Thyroid gland (tissue), 4 donors: ENCODE measurements around the gene IGSF9B. TPM values are rescaled to one million over a fixed set of nuclear protein-coding genes. Genes with fewer than 3 reads are reported as not detected.

Experiments used
- DNase-seq, 2 donors: peaks; one replicate each; pipeline ENCODE4 v3.0.0-alpha.2; 2019
- H3K27ac ChIP-seq, 3 donors: fragments of 200-600 bp; sonication (generic); 1 replicate in 2 of 3; 2 replicates in 1 of 3; pipeline ENCODE4 v1.5.1; 2016 to 2019; ENCODE audit warnings: mild to moderate bottlenecking in 1 of 3, moderate library complexity in 1 of 3
- H3K27me3 ChIP-seq: fragments of 200-600 bp; sonication (generic); one replicate; pipeline ENCODE4 v1.5.1; 2019
- H3K36me3 ChIP-seq, 2 donors: fragments of 200-600 bp; sonication (generic); one replicate each; pipeline ENCODE4 v1.5.1; 2016 to 2019
- H3K4me1 ChIP-seq, 2 donors: fragments of 200-600 bp; sonication (generic); one replicate each; pipeline ENCODE4 v1.5.1; 2017 to 2019
- H3K4me3 ChIP-seq, 3 donors: fragments of 200-600 bp; sonication (generic); replicated peaks in 1 of 3; 1 replicate in 2 of 3; 2 replicates in 1 of 3; pipeline ENCODE4 v1.5.1; 2016; ENCODE audit warnings: mild to moderate bottlenecking in 1 of 3
- H3K9me3 ChIP-seq: fragments of 200-600 bp; sonication (generic); one replicate; pipeline ENCODE4 v1.5.1; 2017
- POLR2A ChIP-seq, 2 donors: fragments of 450-650 bp; IDR thresholded peaks; one replicate each; pipeline ENCODE4 v1.6.1; 2017; ENCODE audit warnings: antibody characterized with exemption in 2 of 2, mild to moderate bottlenecking in 2 of 2, moderate library complexity in 1 of 2
- WGBS, 2 donors: methylation state at CpG; one replicate each; pipeline ENCODE4 v1.1.5; 2017; 5-methylcytosine and 5-hydroxymethylcytosine counted together
- intact Hi-C: fragments of 100-400 bp; cut with DNase I; formaldehyde crosslinking; loops from one replicate; pipeline ENCODE4 v1.15.1; 2023
- total RNA-seq, 4 donors: library from RNA; depleted of rRNA; stranded (reverse); fragments of >200 nt; gene quantifications; one replicate each; pipeline ENCODE4 v1.2.3, GENCODE V29; 2016
- TF ChIP-seq, protein P1 (sequence below), 6 experiments: fragments of 200-600 bp in 3 of 6; fragments of 450-650 bp in 3 of 6; sonication (generic) in 3 of 6; IDR thresholded peaks; one replicate each; pipeline ENCODE4 v1.5.1; 2016 to 2019; ENCODE audit warnings: antibody characterized with exemption in 6 of 6, mild to moderate bottlenecking in 2 of 6, inconsistent platforms in 1 of 6, moderate library complexity in 1 of 6

Gene IGSF9B
- total RNA-seq, 4 donors from 2014 or later: 9.7 to 36.5 (median 13.8) TPM

DNA sequence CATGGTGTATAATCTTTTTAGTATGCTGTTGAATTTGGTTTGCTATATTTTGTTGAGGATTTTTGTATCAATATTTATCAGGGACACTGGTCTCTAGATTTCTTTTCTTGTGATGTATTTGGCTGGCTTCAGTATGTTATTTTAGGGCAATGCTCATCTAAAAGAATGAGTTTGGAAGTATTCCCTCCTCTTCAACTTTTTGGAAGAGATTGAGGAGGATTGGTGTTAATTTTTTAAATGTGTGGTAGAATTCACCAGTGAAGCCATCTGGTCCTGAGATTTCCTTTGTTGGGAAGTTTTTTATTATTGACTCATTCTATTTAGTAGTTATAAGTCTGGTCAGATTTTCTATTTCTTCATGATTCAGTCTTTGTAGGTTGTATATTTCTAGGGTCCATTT lies 89.3 kb downstream of the IGSF9B start:
- no peaks in the 10 kb centered on the region for H3K27me3 ChIP-seq
- TF ChIP-seq, protein P1, sequence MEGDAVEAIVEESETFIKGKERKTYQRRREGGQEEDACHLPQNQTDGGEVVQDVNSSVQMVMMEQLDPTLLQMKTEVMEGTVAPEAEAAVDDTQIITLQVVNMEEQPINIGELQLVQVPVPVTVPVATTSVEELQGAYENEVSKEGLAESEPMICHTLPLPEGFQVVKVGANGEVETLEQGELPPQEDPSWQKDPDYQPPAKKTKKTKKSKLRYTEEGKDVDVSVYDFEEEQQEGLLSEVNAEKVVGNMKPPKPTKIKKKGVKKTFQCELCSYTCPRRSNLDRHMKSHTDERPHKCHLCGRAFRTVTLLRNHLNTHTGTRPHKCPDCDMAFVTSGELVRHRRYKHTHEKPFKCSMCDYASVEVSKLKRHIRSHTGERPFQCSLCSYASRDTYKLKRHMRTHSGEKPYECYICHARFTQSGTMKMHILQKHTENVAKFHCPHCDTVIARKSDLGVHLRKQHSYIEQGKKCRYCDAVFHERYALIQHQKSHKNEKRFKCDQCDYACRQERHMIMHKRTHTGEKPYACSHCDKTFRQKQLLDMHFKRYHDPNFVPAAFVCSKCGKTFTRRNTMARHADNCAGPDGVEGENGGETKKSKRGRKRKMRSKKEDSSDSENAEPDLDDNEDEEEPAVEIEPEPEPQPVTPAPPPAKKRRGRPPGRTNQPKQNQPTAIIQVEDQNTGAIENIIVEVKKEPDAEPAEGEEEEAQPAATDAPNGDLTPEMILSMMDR (IDR thresholded peaks at IDR 0.05): no peak
- TF ChIP-seq POLR2A (IDR thresholded peaks at IDR 0.05): no peak
- no peaks in the 10 kb centered on the region for H3K9me3 ChIP-seq
- H3K27ac ChIP-seq: no peak overlapping the region
- H3K36me3 ChIP-seq: no peaks in the 10 kb centered on the region
- H3K4me3 ChIP-seq: no peak overlapping the region
- intact Hi-C loops: no loop called here
- DNase-seq: no peak
- no peaks in the 10 kb centered on the region for H3K4me1 ChIP-seq

DNA sequence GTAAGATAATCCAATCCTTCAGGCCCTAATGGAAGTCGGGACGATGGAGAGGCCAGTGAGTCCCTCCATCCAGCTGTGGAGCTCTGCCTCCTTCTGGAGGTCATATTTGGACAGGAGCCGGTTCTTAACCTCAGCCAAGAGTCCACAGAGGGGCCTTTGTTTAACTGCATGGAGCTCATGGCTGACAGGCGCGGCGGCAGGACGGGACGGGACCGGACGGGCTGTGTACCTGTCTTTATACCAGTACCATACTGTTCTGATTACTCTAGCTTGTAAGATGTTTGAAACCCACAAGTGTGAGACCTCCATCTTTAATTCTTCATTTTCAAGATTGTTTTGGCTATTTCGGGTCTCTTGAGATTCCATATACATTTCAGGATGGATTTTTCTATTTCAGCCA lies 91.3 kb downstream of the IGSF9B start:
- 95 to 96% methylated on average over 11 of the region's 11 CpGs for WGBS, 2 donors
- H3K27ac ChIP-seq: no peak overlapping the region
- H3K36me3 ChIP-seq: no peaks in the 10 kb centered on the region
- no peak overlapping the region for H3K4me3 ChIP-seq
- TF ChIP-seq POLR2A (IDR thresholded peaks at IDR 0.05): no peak
- TF ChIP-seq, protein P1 (IDR thresholded peaks at IDR 0.05): no peak
- no peaks in the 10 kb centered on the region for H3K9me3 ChIP-seq
- H3K27me3 ChIP-seq: no peaks in the 10 kb centered on the region
- H3K4me1 ChIP-seq: no peaks in the 10 kb centered on the region
- no peak for DNase-seq
- intact Hi-C loops: no loop called here

DNA sequence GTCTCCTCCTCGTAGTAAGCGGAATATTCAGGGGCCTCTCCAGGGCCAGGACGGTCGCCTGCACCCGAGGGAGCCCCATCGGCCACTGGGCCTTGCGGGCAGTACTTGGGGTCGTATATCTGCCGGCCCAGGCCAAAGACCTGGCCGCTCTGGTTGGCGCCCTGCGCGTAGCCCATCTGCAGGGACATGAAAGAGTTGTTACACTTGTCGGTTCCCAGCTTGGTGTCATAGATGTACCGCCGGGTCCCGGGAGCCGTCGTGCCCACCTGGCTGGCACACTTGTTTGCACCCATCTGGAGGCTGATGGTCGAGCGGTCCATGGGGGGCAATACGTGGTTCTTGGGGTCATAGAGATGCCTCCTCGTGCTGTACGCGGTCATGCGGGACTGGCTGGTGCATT lies 92.0 kb downstream of the IGSF9B start:
- Histone ChIP-seq H3K9me3 (no peaks in the 10 kb centered on the region), H3K27ac (no peak overlapping the region), H3K4me1 (no peaks in the 10 kb centered on the region), H3K4me3 (no peak overlapping the region), H3K27me3 (no peaks in the 10 kb centered on the region), H3K36me3 (no peaks in the 10 kb centered on the region)
- intact Hi-C loops: no loop called here
- no peak for TF ChIP-seq POLR2A (IDR thresholded peaks at IDR 0.05)
- TF ChIP-seq, protein P1 (IDR thresholded peaks at IDR 0.05): no peak
- no peak for DNase-seq
- WGBS, 2 donors: 92 to 95% methylated on average over 20 to 26 of the region's 26 CpGs

DNA sequence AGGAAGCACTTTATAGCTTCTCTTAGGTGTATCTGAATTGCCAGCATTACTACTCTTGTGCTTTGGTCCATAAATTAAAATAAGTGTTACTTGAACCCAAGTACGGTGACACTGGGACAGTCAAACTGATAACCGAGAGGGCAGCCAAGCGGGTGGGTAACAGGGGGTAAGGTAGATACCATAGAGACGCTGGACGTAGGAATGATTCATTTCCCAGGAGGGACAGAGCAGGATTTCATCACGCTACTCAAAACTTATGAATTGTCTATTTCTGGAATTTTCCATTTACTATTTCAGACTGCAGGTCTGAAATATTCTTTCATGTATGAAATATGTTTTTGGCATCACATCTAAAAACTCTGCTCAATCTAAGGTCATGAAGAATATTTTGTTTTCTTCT lies 96.6 kb downstream of the IGSF9B start:
- whole genome bisulfite sequencing, 2 donors: 81 to 83% methylated on average over 6 of the region's 6 CpGs
- H3K9me3 ChIP-seq: no peaks in the 10 kb centered on the region
- no peak for DNase-seq
- H3K27me3 ChIP-seq: no peaks in the 10 kb centered on the region
- intact Hi-C loops: no loop called here
- H3K4me3 ChIP-seq: no peak overlapping the region
- H3K4me1 ChIP-seq: no peaks in the 10 kb centered on the region
- TF ChIP-seq, protein P1 (IDR thresholded peaks at IDR 0.05): no peak
- TF ChIP-seq POLR2A (IDR thresholded peaks at IDR 0.05): no peak
- no peaks in the 10 kb centered on the region for H3K36me3 ChIP-seq
- no peak overlapping the region for H3K27ac ChIP-seq

Other genes with a start within 250 kb of the IGSF9B start
- gene SPATA19, start 111.5 kb downstream of the IGSF9B start, total RNA-seq: under 1 TPM in 1 of 4 donors, not detected in 3; 0.94 TPM
- gene JAM3, start 112.1 kb upstream of the IGSF9B start, total RNA-seq: 10 to 100 TPM; 13.3 to 36.0 (median 16.8) TPM